HG03342 (cell line): ENCODE results near the gene TIGD1.

Experiments used
- ATAC-seq: cut with Tn5 transposase; IDR thresholded peaks from one replicate; pipeline ENCODE4 v1.9.1; 2021; ENCODE audit warnings: mild to moderate bottlenecking, moderate library complexity; ENCODE audit not compliant: unreplicated experiment

Gene TIGD1

DNA sequence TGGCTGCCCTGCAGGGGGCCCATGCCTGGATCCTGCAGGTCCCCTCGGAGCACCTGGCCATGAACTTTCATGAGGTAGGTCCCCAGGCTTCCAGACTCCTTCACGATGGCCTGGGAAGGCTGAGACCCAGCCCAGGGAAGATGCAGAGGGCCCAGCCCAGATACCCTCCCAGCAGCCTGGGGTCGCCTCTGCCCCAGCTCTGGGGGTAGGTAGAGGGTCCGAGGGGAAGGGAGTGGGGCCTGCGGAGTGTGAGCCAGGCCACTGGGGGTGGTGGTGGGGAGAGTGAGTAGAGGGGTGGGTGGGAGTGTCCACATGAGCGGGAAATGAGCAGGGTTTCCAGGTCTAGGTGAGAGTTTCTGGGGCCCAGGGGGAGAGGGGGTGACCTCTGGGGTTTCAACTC lies 25.6 kb downstream of the TIGD1 start:
- ATAC-seq = no peak

DNA sequence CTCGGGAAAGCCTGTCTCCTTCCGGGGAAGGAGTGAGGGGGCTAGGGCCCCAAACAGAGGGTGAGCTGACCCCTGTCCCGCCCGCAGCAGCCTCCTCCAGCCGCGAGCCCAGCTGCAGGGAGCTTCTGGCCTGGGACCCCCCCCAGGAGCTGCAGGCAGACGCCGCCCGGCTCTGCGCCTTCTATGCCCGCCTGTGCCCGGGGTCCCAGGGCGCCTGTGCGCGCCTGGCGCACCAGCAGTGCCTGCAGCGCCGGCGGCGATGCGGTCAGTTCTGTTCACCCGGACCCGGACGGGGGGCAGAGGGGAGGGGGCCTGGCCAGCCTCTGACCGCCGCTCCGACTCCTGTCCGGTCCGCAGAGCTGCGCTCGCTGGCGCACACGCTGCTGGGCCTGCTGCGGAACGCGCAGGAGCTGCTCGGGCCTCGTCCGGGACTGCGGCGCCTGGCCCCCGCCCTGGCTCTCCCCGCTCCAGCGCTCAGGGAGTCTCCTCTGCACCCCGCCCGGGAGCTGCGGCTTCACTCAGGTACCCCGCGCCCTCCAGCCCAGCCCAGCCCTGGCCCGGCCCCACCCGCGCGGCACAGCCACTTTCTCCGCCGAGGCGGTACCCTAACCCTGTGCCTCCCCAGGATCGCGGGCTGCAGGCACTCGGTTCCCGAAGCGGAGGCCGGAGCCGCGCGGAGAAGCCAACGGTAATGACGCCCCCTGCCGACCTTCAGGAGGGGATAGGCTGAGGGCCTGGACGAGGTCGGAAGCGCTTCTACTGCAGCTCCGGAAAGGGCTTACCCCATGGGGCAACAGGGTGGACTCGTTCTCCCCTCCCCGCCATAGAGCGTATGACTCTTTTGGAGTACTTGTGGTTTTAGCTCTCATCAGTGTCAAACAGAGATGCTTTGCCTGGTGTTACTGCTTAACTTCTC lies 26.4 kb downstream of the TIGD1 start:
- no peak for ATAC-seq

DNA sequence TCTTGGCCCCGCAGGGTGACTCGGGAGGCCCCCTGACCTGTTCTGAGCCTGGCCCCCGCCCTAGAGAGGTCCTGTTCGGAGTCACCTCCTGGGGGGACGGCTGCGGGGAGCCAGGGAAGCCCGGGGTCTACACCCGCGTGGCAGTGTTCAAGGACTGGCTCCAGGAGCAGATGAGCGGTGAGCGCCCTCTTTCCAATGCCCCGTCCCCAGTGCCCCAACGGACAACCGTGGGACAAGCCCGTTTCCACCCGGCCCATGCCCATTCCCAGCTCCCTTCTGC lies 27.0 kb downstream of the TIGD1 start:
- no peak for ATAC-seq

DNA sequence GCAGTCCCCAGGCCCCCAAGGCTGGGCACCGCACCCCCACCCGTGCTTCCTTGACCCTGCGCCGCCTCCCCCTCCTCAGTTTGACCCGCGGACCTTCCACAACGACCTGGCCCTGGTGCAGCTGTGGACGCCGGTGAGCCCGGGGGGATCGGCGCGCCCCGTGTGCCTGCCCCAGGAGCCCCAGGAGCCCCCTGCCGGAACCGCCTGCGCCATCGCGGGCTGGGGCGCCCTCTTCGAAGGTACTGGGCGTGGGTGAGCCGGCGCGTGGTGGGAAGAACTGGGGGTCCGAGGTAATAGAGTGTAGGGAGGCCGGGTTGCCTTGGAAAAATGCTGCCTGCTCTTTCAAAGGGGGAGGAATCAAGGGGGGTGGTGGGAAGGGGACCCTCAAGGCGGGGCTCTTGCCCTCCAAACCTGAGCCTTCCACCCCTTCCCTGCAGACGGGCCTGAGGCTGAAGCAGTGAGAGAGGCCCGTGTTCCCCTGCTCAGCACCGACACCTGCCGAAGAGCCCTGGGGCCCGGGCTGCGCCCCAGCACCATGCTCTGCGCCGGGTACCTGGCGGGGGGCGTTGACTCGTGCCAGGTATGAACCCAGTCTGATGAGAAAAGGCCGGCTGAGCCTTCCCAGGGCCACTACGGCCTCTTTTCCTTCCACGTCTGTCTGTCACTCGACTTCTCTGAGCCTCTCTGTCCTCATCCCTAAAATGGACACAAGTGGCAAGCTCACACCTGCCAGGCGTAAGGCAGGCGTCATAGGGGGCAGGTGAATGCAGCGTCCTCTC lies 27.5 kb downstream of the TIGD1 start:
- ATAC-seq = no peak

DNA sequence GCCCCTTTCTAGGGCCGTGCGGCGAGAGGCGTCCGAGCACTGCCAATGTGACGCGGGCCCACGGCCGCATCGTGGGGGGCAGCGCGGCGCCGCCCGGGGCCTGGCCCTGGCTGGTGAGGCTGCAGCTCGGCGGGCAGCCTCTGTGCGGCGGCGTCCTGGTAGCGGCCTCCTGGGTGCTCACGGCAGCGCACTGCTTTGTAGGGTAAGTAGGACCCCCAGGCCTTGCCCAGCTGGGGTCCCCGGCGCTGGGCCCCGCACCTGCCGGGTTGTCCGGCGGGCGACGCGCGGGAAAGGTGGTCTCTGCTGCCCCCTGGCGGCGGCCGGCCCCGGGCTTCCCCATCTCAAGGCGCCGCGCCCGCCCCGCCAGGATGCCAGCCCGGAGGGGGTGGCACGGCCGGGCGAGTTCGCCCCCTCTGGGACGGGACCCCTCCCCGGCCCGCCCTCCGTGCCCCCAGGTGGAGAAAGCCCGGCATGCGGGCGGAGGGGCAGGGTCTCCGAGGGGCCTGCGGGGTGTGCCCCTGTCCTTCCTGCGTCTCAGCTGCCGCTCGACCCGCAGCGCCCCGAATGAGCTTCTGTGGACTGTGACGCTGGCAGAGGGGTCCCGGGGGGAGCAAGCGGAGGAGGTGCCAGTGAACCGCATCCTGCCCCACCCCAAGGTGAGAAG lies 28.3 kb downstream of the TIGD1 start:
- no peak for ATAC-seq

DNA sequence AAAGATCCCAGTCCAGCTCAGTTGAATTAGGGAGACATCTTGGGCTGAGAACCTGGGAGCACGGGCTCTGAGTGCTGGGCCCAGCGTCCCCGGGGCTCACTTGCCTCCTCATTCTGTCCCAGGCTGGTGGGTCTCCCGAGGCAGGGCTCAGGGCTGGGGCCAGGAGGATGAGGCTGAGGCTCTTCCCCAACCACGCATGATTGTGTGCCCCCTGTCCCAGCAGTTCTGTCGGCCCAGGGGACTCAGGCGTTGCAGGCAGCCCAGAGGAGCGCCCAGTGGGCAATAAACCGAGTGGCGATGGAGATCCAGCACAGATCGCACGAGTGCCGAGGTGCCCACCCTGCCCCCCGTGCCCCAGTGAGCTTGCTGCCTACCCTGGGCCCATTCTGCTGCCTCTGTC lies 29.3 kb downstream of the TIGD1 start:
- ATAC-seq = no peak

DNA sequence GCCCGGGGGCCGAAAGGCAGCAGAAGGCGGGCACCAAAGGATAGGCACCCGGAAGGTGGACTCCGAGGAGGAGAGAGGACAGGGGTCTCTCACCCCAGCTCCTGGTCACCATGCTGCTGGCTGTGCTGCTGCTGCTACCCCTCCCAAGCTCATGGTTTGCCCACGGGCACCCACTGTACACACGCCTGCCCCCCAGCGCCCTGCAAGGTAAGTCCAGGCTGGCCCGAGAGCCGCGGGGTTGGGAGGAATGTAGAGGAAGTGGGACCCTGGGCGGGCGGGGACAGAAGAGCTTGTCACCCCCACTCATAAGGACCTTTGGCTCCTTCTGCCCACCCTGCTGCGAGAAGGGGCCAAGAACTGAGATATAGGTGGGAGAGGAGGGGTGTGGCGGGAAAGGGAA lies 29.9 kb downstream of the TIGD1 start:
- no peak for ATAC-seq

DNA sequence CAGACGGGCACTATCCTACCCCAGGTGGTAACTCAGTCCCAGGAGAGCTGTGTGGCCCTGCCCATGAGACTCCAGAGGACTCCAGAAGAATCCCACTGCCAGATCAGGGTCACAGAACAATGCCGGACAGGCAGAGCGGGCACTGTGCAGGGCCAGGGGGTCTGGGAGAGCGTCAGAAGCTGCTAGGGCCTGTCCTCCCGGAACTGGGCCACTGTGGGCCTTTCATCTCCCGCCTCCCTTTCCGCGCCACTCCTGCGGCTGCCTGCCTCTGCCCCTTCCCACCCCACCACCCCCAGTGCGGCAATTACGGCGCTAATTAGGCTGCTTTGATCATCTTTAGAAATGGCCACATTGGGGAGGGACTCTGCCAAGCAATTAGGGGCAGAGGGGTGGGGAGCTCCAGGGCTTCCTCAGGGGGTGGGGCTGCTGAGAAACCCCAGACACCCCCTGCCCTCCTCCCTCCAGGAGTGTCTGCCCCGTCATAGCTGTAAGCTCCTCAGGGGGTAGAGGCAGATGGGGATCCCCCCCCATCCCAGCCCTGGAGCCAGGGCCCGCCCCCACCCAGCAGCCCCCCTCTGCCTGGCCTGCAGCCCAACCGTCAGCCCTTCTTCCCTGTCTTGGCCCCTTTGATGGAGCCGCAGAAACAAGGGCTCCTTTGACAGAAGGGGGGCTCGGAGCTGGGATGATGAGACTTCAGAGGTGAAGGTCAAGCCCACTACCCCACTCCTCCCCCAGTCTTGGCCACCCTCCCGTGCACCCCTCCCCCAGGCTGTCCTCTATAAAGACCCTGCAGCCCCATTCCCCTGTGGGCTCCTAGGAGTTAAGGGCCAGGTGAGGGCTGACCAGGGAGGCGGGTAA lies 30.5 kb downstream of the TIGD1 start, which contains the start of gene PRSS56:
PRSS56 (plus strand) TSS at position 808 of the 858 bp plus-strand sequence. CDS start 211 bp downstream, outside the sequence.
- ATAC-seq = no peak

DNA sequence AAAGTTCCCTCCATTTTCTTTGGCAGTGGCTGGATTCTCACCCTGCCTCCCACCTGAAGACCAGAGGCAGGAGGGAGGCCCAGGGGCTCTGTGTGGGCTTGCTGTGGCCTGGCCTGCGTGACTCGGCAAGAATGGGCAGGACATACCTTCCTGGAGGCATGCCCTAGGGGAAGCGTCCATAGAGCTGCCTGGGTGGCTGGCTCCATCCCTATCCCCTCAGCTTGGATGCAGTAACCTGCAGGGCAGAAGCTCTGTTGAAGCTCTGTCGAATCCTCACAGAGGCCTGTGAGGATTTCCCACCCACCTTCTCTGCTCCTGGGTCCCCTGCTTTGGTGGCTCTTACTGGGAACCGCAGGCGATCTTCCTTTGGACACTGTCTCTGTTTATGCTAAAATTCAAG lies 31.5 kb downstream of the TIGD1 start:
- ATAC-seq = no peak

DNA sequence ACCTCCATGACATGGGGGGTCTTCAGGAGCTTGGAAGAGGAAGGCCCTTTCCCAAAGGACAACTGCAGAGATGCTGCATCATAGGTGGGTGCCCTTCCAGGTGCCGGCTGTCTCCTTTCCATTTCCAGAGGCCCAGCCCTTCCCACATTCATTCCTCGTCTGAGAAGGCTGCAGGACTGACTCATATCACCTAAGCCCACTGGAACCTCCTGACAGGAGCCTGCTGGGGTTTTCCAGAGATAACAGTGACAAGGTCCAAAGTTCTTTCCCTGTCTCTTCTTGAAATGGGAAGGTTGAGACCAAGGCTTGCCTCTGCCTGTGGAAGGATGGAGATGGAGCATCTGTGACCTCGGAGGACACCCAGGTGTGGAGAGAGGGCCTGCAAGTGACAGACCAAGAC lies 33.8 kb downstream of the TIGD1 start:
- ATAC-seq = no peak

DNA sequence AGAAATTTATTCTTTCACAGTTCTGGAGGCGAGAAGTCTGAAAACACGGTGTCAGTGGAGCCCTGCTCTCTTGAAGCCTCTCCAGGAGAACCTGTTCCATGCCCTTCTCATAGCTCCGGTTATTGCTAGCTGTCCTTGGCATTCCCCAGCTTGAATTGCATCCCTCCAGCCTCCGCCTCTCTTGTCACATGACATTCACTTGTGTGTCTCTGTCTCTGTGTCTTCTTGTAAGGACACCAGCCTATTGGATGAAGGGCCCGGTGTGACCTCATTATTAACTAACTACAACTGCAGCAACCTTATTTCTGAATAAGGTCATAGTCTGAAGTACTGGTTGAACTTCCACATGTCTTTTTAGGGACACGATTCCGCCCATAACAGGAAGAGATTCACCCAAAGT lies 34.7 kb downstream of the TIGD1 start:
- ATAC-seq = no peak

DNA sequence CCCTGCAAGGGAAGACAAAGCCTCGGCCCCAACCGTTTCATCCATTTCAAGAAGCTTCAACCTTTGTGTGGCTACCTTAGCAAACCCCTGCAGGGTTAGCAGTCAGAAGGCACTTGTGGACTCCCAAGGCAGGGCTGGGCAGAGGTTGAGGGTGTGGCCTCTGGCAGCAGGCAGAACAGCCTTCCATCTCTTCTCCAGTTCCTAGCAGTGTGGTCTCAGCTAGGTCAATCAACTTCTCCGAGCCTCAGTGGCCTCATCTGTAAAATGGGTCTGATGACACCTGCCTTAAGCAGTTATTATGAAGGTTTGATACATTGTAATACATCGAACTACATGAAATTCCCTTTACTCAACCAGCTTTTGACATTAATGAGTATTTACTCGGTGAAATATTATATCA lies 37.0 kb downstream of the TIGD1 start:
- no peak for ATAC-seq

DNA sequence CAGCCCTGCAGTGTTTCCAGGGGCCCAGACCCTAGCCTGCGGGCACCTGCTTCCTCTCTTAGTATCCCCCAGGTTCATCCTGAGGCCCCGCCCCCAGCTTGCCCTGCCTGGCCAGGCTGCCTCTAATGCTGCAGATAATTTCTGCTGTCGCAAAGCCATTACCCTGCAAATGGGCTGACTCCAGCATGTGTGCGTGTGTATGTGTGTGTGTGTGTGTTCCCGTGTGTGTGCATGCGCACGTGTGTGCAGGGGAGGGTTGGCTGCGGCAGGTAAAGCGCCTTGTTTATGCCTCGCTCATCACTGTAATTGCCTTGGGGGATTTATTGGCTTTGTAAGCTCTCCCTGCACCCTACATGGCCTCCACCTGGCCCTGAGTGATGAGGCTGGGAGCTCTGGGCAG lies 37.8 kb downstream of the TIGD1 start:
- no peak for ATAC-seq

DNA sequence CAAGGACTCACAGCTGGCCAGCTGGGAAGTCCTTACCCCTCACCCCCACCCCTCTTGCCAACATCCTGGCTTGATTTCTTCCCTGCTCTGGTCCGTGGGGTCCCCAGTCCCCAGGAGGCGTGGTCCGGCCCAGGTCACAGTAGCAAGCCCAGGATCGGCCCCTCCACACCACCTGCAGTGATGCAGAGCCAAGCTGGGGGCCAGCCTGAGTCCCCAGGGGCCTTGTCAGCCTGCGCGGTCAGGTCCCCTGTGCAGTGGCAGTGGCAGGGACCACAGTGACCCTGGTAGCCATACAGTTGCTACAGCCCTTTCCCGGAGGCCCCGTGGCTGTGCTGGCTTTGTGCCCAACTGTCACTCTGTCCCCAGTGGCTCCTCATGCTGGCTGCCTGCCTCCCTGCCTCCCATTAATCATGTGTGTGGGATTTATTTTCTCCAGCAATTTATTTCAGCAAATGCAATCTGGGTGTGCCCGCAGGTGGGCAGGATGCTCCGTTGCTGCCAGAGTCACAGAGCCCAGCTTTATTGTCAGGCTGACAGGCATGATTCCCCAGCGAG lies 38.9 kb downstream of the TIGD1 start:
- ATAC-seq = no peak

DNA sequence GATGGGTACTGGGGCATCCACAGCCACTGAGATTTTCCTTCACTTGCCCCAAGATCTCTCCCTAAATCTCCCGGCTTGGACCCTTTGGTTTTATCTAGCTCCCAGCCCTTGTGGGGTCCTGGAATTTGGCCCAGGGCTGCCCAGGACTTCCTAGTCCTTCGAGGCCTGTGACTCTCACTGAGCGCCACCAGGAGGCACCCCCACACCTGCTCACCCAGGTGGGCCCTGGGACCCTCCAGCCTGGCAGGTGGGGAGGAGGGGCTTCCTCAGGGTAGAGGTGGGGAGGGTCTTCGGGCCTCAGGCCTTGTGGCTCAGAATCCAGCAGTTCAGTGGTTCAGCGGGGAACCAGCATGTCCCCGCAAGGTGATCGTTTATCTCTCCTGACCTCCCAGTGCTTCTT lies 42.1 kb downstream of the TIGD1 start:
- ATAC-seq = no peak

DNA sequence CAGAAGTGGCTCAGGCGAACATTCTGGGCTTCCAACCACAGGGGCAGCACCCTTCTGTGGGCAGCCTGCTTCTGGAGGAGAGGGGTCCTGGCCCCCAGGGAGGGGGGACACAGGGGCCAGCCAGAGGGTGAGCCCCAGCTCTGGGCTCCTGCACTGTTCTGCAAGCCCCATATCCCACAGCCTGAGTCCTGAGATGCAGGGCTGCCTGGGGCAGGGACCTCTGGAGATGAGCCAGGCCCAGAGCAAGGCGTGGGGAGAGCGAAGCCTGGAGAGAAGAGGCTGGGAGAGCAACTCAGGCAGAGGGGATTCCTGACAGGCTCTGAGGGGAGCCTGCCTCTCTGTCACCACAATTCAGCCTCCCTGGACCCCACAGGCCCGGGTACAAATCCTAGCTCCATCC lies 43.6 kb downstream of the TIGD1 start:
- no peak for ATAC-seq

DNA sequence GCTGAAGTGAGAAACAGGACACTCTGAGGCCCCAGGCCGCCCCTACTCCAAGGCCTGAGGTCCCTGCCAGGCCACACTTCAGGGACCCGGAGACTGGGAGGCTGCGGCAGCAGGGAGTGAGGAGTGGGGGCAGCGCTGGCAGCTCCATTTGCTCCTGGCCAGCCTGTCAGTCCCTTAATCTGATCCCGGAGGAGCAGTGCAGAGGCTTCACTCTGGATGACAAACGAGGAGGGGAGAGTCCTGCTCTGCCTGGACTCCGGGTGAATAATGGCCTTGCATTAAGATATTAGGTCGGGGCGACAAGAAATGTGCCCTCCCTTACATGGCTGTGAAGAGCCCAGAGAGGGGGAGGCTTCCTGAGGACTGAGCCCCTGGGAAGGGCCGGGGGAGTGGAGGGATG lies 44.5 kb downstream of the TIGD1 start:
- ATAC-seq = no peak

DNA sequence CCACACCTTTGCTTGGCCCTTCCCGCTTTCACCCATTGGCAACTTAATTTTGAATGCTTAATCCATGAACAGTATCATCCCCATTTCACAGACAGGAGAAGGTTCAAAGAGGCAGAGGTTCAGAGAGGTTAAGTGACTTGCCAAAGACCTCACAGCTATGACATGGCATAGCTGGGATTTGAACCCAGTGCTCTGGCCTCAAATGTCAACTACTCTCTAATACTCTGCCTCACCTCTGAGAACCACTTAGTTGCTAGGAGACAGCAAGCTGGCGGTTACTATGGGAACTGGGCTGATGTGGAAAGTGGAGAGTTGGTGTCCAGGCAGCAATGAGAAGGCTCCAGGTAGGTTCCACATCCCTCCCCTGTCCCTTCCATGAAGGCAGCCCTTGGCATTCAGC lies 45.9 kb downstream of the TIGD1 start:
- ATAC-seq = no peak

DNA sequence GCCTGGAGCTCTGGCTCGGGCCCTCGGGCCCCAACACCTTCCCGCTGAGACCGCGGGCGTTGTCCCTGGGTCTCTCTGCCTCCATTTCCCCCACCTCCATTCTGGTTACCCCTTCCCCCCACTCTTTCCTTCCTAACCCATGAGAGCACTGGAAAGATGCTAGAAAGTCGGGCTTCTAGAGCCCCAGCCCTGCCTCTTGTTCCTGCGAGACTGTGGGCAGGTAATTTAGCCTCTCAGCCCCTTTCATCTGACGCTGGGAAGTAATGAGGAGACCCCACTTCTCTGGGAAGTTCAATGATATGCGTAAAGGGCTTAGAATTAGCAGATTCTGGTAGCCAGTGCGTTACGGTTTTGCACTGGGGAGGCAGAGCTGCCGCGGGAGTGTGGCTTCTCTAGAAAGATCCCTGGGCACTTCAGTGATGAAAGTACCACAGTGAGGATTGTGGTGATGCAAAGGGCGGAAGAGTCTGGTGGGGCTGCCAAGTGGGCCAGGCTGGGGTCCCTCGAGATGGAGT lies 46.5 kb downstream of the TIGD1 start:
- no peak for ATAC-seq
